ENCODE data around the gene DMRTC2. TPM values are rescaled to one million over a fixed set of nuclear protein-coding genes. Genes with fewer than 3 reads are reported as not detected.
A peak's percentile ranks its signal among the peaks of the same experiment; 100 is the strongest.

The DMRTC2 gene
- total and polyA plus RNA-seq, 2 of the 13 experiments (the other 11 are each of a cell fraction or from before 2014, with no cell fraction given), result not detected

DNA sequence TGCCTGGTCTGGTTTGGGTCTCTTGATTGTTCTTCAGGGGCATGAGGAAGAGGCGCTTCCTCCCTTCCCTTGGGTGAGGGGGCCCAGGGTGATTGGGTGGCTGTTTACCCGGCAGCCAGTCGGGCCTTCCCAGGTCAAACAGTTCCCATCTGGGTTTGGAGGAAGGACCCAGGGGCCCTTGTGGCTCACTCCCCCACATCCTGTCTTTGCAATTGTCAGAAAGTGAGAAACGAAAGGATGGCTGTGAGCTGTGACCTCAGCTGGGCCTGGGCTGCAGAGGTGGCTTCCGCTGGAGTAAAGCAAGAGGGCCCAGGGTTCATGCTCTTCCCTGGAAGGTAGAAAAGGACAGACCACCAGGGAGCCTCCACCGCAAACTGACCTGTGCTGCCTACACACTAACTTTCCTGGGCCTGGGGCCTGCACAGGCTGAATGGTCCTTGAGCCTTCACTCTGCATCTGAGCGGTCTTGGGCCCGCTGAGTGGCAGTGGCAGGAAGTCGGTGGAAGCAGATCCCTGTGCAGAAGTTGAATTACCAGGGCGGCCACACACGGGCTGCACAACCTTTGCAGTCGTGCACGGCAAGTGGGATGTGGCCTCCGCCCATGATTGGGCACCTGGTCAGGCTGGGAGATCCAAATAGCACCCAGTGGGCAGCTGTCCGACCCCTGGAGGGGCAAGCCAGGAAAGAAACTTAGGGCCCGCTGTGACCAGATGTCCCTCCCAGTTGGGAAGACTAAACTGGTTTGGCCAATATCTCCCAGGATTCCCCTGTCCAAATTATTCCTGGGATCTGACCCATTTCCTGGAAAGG lies 26.9 kb downstream of the DMRTC2 start (continued):
- TF ChIP-seq KLF13 (CRISPR knock-in tag; IDR thresholded peaks at IDR 0.05) (no peak), POLR2G (IDR thresholded peaks at IDR 0.05; ENCODE audit: low read depth, low read length) (peak; percentile 82), LCORL (IDR thresholded peaks at IDR 0.05) (no peak), LCORL (CRISPR knock-in tag; IDR thresholded peaks at IDR 0.05) (no peak), BHLHE40 (IDR thresholded peaks at IDR 0.05; ENCODE audit: low read length) (no peak), ZSCAN21 (CRISPR knock-in tag; IDR thresholded peaks at IDR 0.05; ENCODE audit: borderline replicate concordance) (0 out of 2 replicates have a peak, but pooled peaks have one; percentile 30), E2F5 (CRISPR knock-in tag; conservative IDR thresholded peaks at IDR 0.05) (no peak), PHF21A (CRISPR knock-in tag; IDR thresholded peaks at IDR 0.05) (no peak), WIZ (CRISPR knock-in tag; IDR thresholded peaks at IDR 0.05) (no peak), HMGA1 (CRISPR knock-in tag; conservative IDR thresholded peaks at IDR 0.05) (no peak), ZNF281 (CRISPR knock-in tag; IDR thresholded peaks at IDR 0.05; ENCODE audit: borderline replicate concordance) (no peak), NCOR1 (IDR thresholded peaks at IDR 0.05; ENCODE audit: borderline replicate concordance, low read length) (no peak), PBX2 (CRISPR knock-in tag; IDR thresholded peaks at IDR 0.05) (no peak), ZNF768 (CRISPR knock-in tag; IDR thresholded peaks at IDR 0.05) (peak; percentile 43; the same call in 1 of the 2 replicates), KLF12 (CRISPR knock-in tag; IDR thresholded peaks at IDR 0.05; ENCODE audit: borderline replicate concordance) (no peak)
- TF ChIP-seq, protein P1, sequence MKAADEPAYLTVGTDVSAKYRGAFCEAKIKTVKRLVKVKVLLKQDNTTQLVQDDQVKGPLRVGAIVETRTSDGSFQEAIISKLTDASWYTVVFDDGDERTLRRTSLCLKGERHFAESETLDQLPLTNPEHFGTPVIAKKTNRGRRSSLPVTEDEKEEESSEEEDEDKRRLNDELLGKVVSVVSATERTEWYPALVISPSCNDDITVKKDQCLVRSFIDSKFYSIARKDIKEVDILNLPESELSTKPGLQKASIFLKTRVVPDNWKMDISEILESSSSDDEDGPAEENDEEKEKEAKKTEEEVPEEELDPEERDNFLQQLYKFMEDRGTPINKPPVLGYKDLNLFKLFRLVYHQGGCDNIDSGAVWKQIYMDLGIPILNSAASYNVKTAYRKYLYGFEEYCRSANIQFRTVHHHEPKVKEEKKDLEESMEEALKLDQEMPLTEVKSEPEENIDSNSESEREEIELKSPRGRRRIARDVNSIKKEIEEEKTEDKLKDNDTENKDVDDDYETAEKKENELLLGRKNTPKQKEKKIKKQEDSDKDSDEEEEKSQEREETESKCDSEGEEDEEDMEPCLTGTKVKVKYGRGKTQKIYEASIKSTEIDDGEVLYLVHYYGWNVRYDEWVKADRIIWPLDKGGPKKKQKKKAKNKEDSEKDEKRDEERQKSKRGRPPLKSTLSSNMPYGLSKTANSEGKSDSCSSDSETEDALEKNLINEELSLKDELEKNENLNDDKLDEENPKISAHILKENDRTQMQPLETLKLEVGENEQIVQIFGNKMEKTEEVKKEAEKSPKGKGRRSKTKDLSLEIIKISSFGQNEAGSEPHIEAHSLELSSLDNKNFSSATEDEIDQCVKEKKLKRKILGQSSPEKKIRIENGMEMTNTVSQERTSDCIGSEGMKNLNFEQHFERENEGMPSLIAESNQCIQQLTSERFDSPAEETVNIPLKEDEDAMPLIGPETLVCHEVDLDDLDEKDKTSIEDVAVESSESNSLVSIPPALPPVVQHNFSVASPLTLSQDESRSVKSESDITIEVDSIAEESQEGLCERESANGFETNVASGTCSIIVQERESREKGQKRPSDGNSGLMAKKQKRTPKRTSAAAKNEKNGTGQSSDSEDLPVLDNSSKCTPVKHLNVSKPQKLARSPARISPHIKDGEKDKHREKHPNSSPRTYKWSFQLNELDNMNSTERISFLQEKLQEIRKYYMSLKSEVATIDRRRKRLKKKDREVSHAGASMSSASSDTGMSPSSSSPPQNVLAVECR (CRISPR knock-in tag; IDR thresholded peaks at IDR 0.05; ENCODE audit: borderline replicate concordance), result no peak
